Osteocyte (in vitro differentiated cells): ENCODE results near the gene DZIP3. TPM values are rescaled to one million over a fixed set of nuclear protein-coding genes. Genes with fewer than 3 reads are reported as not detected.
A peak's percentile ranks its signal among the peaks of the same experiment; 100 is the strongest.

ENCODE experiments used
- DNase-seq: peaks from one replicate; pipeline ENCODE4 v3.0.0; 2021; ENCODE audit warnings: mixed read lengths; ENCODE audit not compliant: unreplicated experiment; ENCODE audit errors: extremely low spot score
- H3K27ac Mint-ChIP-seq: one replicate; pipeline ENCODE4 v1.8.0; 2021; ENCODE audit warnings: mild to moderate bottlenecking, mixed read lengths; ENCODE audit not compliant: unreplicated experiment
- H3K27me3 Mint-ChIP-seq: one replicate; pipeline ENCODE4 v1.8.0; 2021; ENCODE audit warnings: mixed read lengths; ENCODE audit not compliant: unreplicated experiment
- H3K36me3 Mint-ChIP-seq: one replicate; pipeline ENCODE4 v1.8.0; 2021; ENCODE audit warnings: mixed read lengths; ENCODE audit not compliant: unreplicated experiment
- H3K4me1 Mint-ChIP-seq: one replicate; pipeline ENCODE4 v1.8.0; 2021; ENCODE audit warnings: mixed read lengths; ENCODE audit not compliant: unreplicated experiment
- H3K4me3 Mint-ChIP-seq: one replicate; pipeline ENCODE4 v1.8.0; 2021; ENCODE audit warnings: mild to moderate bottlenecking, moderate library complexity, mixed read lengths; ENCODE audit not compliant: unreplicated experiment
- H3K9me3 Mint-ChIP-seq: one replicate; pipeline ENCODE4 v1.8.0; 2021; ENCODE audit warnings: mixed read lengths; ENCODE audit not compliant: unreplicated experiment
- long read RNA-seq: library from polyadenylated mRNA; unstranded; transcript quantifications from one replicate; pipeline ENCODE4 v2.0.0, GENCODE V29; 2021
- total RNA-seq: library from RNA; stranded (reverse); gene quantifications from 2 replicates; pipeline ENCODE4 v1.2.1, GENCODE V29; 2021
- TF ChIP-seq, protein P1 (sequence below): fragments of 200-600 bp; sonication (generic); IDR thresholded peaks from 2 replicates; pipeline ENCODE4 v1.5.0; 2021; ENCODE audit warnings: antibody characterized with exemption, mild to moderate bottlenecking, moderate library complexity

DZIP3 gene, protein sequence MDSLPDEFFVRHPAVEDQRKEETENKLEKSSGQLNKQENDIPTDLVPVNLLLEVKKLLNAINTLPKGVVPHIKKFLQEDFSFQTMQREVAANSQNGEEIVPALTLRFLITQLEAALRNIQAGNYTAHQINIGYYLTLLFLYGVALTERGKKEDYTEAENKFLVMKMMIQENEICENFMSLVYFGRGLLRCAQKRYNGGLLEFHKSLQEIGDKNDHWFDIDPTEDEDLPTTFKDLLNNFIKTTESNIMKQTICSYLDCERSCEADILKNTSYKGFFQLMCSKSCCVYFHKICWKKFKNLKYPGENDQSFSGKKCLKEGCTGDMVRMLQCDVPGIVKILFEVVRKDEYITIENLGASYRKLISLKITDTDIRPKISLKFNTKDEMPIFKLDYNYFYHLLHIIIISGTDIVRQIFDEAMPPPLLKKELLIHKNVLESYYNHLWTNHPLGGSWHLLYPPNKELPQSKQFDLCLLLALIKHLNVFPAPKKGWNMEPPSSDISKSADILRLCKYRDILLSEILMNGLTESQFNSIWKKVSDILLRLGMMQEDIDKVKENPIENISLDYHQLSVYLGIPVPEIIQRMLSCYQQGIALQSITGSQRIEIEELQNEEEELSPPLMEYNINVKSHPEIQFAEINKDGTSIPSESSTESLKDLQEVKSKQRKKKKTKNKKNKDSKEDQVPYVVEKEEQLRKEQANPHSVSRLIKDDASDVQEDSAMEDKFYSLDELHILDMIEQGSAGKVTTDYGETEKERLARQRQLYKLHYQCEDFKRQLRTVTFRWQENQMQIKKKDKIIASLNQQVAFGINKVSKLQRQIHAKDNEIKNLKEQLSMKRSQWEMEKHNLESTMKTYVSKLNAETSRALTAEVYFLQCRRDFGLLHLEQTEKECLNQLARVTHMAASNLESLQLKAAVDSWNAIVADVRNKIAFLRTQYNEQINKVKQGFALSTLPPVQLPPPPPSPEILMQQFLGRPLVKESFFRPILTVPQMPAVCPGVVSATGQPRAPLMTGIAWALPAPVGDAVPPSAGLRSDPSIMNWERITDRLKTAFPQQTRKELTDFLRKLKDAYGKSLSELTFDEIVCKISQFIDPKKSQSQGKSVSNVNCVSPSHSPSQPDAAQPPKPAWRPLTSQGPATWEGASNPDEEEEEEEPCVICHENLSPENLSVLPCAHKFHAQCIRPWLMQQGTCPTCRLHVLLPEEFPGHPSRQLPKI
- total RNA-seq: 9.0 and 11.2 TPM in 2 replicates
- long read RNA-seq, transcript DZIP3-203 (16 exons, 2,076 nt): major isoform, 5 of 128 reads
- long read RNA-seq, partial matches to known transcripts: 108 of 128 reads
- long read RNA-seq, other reads (novel, unspliced or antisense): 15 of 128 reads

DNA sequence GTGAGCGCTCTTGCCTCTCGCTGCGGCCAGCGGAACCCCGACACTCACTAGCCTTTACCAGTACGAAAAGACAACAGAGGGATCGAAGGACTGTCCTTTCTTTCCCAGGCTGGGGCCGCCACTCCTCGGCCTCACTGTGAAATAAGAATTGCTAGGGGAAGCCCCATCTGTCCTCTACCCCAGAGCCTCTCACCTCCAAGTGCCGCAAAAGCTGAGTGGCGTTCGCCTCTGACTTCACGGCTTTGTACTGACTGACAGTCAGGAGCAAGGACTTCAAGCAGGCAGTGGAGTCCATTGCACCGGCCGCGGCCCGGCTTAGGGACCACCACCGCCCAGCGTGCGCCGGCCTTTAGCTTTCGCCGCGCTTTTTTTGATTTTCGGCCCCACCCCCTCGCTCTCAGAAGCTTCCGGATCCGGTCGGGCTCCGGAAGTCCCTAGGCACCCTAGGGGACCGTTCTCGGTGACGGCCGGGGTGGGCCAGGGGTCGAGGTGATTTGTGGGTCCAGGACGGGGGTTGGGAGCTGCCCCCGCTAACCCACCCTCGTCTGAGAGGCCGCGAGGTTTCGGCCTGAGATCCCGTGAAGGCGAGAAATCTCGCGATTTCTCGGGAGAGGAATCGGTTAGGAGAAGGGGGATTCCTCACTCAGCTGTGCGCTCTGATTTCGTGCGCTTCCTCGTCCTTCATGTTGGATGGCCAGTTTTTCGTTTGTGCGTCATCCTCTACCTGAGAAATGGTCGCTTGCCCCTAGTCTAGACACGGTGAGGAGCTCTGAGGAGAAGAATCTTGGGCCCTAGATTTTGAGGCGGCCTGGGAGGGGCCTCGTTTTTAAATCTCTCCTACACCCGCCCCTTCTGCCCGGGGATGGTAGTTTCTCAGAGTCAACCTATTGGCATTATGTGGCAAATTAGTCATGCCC lies at the start of gene DZIP3, which contains the start of gene CIP2A:
Gene DZIP3, plus strand, starts transcription at position 642 of the 917 bp plus-strand sequence. CDS start 15,685 bp downstream, outside the sequence.
Gene CIP2A, minus strand, starts transcription at position 358 of the 917 bp plus-strand sequence. Its CDS starts 63 bp downstream, at position 295.
- Mint-ChIP-seq H3K27me3 (no peaks in the 10 kb centered on the region), H3K4me3 (peak within 1 kb of the TSS; percentile 99), H3K36me3 (no peaks in the 10 kb centered on the region), H3K4me1 (peaks cover 45% of the 10 kb centered on the region), H3K27ac (peak within 1 kb of the TSS; percentile 100), H3K9me3 (no peaks in the 10 kb centered on the region)
- peak; percentile 97 for DNase-seq
- TF ChIP-seq, protein P1, sequence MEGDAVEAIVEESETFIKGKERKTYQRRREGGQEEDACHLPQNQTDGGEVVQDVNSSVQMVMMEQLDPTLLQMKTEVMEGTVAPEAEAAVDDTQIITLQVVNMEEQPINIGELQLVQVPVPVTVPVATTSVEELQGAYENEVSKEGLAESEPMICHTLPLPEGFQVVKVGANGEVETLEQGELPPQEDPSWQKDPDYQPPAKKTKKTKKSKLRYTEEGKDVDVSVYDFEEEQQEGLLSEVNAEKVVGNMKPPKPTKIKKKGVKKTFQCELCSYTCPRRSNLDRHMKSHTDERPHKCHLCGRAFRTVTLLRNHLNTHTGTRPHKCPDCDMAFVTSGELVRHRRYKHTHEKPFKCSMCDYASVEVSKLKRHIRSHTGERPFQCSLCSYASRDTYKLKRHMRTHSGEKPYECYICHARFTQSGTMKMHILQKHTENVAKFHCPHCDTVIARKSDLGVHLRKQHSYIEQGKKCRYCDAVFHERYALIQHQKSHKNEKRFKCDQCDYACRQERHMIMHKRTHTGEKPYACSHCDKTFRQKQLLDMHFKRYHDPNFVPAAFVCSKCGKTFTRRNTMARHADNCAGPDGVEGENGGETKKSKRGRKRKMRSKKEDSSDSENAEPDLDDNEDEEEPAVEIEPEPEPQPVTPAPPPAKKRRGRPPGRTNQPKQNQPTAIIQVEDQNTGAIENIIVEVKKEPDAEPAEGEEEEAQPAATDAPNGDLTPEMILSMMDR: no peak

DNA sequence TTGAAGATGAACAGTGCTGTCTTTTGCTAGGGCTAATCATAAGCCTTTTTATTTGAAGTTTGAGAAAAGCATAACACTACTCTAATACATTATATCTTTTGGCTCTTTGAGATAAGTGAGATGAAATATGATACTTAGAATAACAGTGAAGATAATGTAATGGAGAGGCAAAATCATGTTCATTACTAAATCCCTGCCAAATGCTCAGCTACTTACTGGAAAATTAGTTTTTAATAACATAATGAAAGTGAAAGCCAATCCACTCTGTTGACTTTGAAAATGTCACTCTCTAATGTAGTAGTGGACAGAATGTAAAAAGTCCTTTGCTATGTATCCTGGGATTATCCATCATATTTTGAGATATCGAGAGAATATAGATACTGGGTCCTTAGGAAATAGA lies 43.3 kb upstream of the DZIP3 start:
- no peak for DNase-seq
- TF ChIP-seq, protein P1: no peak
- Mint-ChIP-seq H3K9me3 (no peaks in the 10 kb centered on the region), H3K4me3 (peak overlapping the region; percentile 44), H3K27ac (peak overlapping the region; percentile 54), H3K36me3 (peaks cover 8% of the 10 kb centered on the region), H3K27me3 (no peaks in the 10 kb centered on the region), H3K4me1 (peaks cover 12% of the 10 kb centered on the region)

DNA sequence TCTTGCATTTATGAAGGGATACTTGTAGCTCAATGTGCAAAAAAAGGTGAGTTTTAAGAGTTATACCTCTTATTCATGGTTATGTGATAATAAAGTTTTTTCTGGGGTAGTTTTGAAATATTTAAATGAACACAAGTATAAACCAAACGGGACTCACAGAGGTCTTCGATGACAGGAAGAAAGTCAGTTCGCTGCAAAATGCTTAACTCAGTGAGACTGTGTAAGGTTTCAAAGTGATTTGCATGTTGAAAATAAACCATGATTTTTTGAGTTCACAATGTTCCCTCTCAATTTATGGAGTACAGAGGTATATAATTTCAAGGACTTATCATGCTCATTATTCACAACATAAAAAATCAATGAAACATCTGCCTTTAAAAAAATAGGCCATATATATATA lies 42.8 kb upstream of the DZIP3 start:
- Mint-ChIP-seq H3K9me3 (no peaks in the 10 kb centered on the region), H3K27me3 (no peaks in the 10 kb centered on the region)
- TF ChIP-seq, protein P1: no peak

DNA sequence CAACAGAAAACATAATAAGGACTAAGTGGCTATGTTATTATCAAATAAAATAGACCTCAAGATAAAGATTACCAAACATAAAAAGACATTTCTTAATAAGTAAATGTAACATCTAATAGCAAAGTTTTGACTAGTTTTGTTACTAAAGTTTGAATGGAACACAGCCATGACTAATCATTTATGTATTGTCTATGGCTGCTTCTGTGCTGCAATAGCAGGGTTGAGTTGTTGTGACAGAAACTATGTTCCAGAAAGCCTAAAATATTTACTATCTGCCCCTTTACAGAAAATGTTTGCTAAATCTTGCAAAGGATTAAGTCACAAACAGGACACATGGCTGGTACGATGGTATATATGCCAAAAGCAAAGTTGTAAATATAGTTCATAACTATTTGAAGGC lies 41.2 kb upstream of the DZIP3 start:
- H3K9me3 Mint-ChIP-seq: no peaks in the 10 kb centered on the region

More for the DNA sequence above, 42.8 kb upstream of the DZIP3 start:
- Mint-ChIP-seq H3K4me1 (peaks cover 12% of the 10 kb centered on the region), H3K36me3 (peaks cover 8% of the 10 kb centered on the region), H3K27ac (peak overlapping the region; percentile 54), H3K4me3 (peak overlapping the region; percentile 44)
- no peak for DNase-seq

More for the DNA sequence above, 41.2 kb upstream of the DZIP3 start:
- Mint-ChIP-seq H3K36me3 (peaks cover 6% of the 10 kb centered on the region), H3K27me3 (no peaks in the 10 kb centered on the region), H3K4me3 (no peak overlapping the region), H3K4me1 (peaks cover 18% of the 10 kb centered on the region), H3K27ac (no peak overlapping the region)
- TF ChIP-seq, protein P1: no peak
- DNase-seq: no peak
